Mesendoderm (in vitro differentiated cells): ENCODE results near the gene BLACAT1.
A peak's percentile ranks its signal among the peaks of the same experiment; 100 is the strongest.

ENCODE experiments used
- DNase-seq: peaks from one replicate; pipeline ENCODE4 v3.0.0; 2013
- H2AK5ac ChIP-seq: 2 replicates; pipeline ENCODE4 v1.6.1; 2013; ENCODE audit warnings: low read length, inconsistent platforms
- H2BK120ac ChIP-seq: 2 replicates; pipeline ENCODE4 v1.6.1; 2013; ENCODE audit warnings: low read depth, mild to moderate bottlenecking, low read length, moderate library complexity, mixed read lengths
- H2BK15ac ChIP-seq: replicated peaks from 2 replicates; pipeline ENCODE4 v1.6.1; 2013; ENCODE audit warnings: low read depth, mild to moderate bottlenecking, moderate library complexity
- H2BK5ac ChIP-seq: 2 replicates; pipeline ENCODE4 v1.6.1; 2013; ENCODE audit warnings: low read length, inconsistent platforms
- H3K18ac ChIP-seq: 2 replicates; pipeline ENCODE4 v1.6.1; 2013; ENCODE audit warnings: mild to moderate bottlenecking, low read length, mixed read lengths
- H3K23ac ChIP-seq: one replicate; pipeline ENCODE4 v1.6.1; 2013; ENCODE audit warnings: low read length
- H3K27ac ChIP-seq: 2 replicates; pipeline ENCODE4 v1.5.1; 2013; ENCODE audit warnings: low read depth, mild to moderate bottlenecking, inconsistent platforms, low read length, moderate library complexity
- H3K27me3 ChIP-seq: 2 replicates; pipeline ENCODE4 v1.6.1; 2013; ENCODE audit warnings: low read length, control low read depth, mild to moderate bottlenecking, inconsistent platforms; ENCODE audit not compliant: insufficient read depth, poor library complexity
- H3K36me3 ChIP-seq: 2 replicates; pipeline ENCODE4 v1.6.1; 2013; ENCODE audit warnings: low read length, inconsistent platforms; ENCODE audit not compliant: control insufficient read depth, insufficient read depth
- H3K4ac ChIP-seq: one replicate; pipeline ENCODE4 v1.6.1; 2013; ENCODE audit warnings: low read depth, mild to moderate bottlenecking, low read length, moderate library complexity
- H3K4me1 ChIP-seq: 2 replicates; pipeline ENCODE4 v1.6.1; 2013; ENCODE audit warnings: low read depth, low read length, inconsistent platforms; ENCODE audit not compliant: control insufficient read depth
- H3K4me2 ChIP-seq: 2 replicates; pipeline ENCODE4 v1.6.1; 2013; ENCODE audit warnings: low read length
- H3K4me3 ChIP-seq: 2 replicates; pipeline ENCODE4 v1.5.1; 2013; ENCODE audit warnings: mild to moderate bottlenecking, low read length
- H3K56ac ChIP-seq: one replicate; pipeline ENCODE4 v1.6.1; 2013; ENCODE audit warnings: low read length
- H3K79me1 ChIP-seq: 2 replicates; pipeline ENCODE4 v1.6.1; 2013; ENCODE audit warnings: low read length, inconsistent platforms
- H3K79me2 ChIP-seq: 2 replicates; pipeline ENCODE4 v1.6.1; 2013; ENCODE audit warnings: mild to moderate bottlenecking, low read length; ENCODE audit not compliant: control insufficient read depth, insufficient read depth
- H3K9ac ChIP-seq: 2 replicates; pipeline ENCODE4 v1.6.1; 2013; ENCODE audit warnings: low read length, inconsistent platforms
- H4K5ac ChIP-seq: one replicate; pipeline ENCODE4 v1.6.1; 2013; ENCODE audit warnings: low read length
- H4K8ac ChIP-seq: one replicate; pipeline ENCODE4 v1.6.1; 2013; ENCODE audit warnings: low read depth, mild to moderate bottlenecking, control low read depth, low read length, moderate library complexity
- WGBS: extraction: QIAGEN DNeasy Blood & Tissue Kit; methylation state at CpG from one replicate; pipeline ENCODE4 v1.1.7; 2013; ENCODE audit warnings: low lambda C conversion rate, missing lambda C conversion rate; ENCODE audit not compliant: insufficient coverage; ENCODE audit errors: extremely low coverage; 5-methylcytosine and 5-hydroxymethylcytosine counted together

Gene BLACAT1

GRCh38 chr1:205494115-205494514 lies 38.3 kb upstream of the BLACAT1 start:
- Histone ChIP-seq H4K8ac (no peak overlapping the region), H3K4me2 (no peak overlapping the region), H3K23ac (no peak overlapping the region), H3K56ac (no peak overlapping the region), H3K9ac (no peak overlapping the region), H3K18ac (no peak overlapping the region), H3K4me3 (no peak overlapping the region), H3K4me1 (peaks cover 8% of the 10 kb centered on the region), H2BK15ac (no peak overlapping the region), H3K27ac (no peak overlapping the region), H2BK5ac (no peak overlapping the region), H2BK120ac (no peak overlapping the region), H4K5ac (no peak overlapping the region), H3K27me3 (no peaks in the 10 kb centered on the region), H3K79me2 (no peaks in the 10 kb centered on the region), H2AK5ac (no peak overlapping the region), H3K79me1 (no peaks in the 10 kb centered on the region), H3K4ac (no peak overlapping the region), H3K36me3 (no peaks in the 10 kb centered on the region)
- WGBS: no CpG with 5 or more reads among the region's 4 CpGs
- DNase-seq: no peak

- H3K27me3 ChIP-seq: no peaks in the 10 kb centered on the region
- H3K9ac ChIP-seq: no peak overlapping the region
- H3K56ac ChIP-seq: peak overlapping the region; percentile 54
- peak overlapping the region; percentile 34 for H2AK5ac ChIP-seq
- no peak overlapping the region for H3K18ac ChIP-seq
- H3K4me1 ChIP-seq: peaks cover 8% of the 10 kb centered on the region
- H3K4me3 ChIP-seq: no peak overlapping the region
- no CpG with 5 or more reads among the region's 11 CpGs for WGBS
- H2BK120ac ChIP-seq: no peak overlapping the region
- no peak overlapping the region for H2BK15ac ChIP-seq
- H3K79me1 ChIP-seq: no peaks in the 10 kb centered on the region
- peak; percentile 53 for DNase-seq
- H3K36me3 ChIP-seq: no peaks in the 10 kb centered on the region
- no peak overlapping the region for H3K27ac ChIP-seq
- H3K4ac ChIP-seq: no peak overlapping the region
- H3K4me2 ChIP-seq: no peak overlapping the region
- no peak overlapping the region for H3K23ac ChIP-seq
- H4K8ac ChIP-seq: no peak overlapping the region
- H3K79me2 ChIP-seq: no peaks in the 10 kb centered on the region
- H4K5ac ChIP-seq: no peak overlapping the region
- H2BK5ac ChIP-seq: no peak overlapping the region
These were observed 37.6 kb upstream of the BLACAT1 start for GRCh38 chr1:205493241-205494085.

- H3K27me3 ChIP-seq: no peaks in the 10 kb centered on the region
These were observed 36.9 kb upstream of the BLACAT1 start for GRCh38 chr1:205492774-205493173.

GRCh38 chr1:205492201-205492667 lies 36.4 kb upstream of the BLACAT1 start:
- H3K18ac ChIP-seq: no peak overlapping the region
- H4K8ac ChIP-seq: no peak overlapping the region
- H3K4me1 ChIP-seq: peaks cover 8% of the 10 kb centered on the region
- no peaks in the 10 kb centered on the region for H3K79me1 ChIP-seq
- WGBS: no CpG with 5 or more reads among the region's 2 CpGs
- H3K79me2 ChIP-seq: no peaks in the 10 kb centered on the region
- no peak overlapping the region for H2BK15ac ChIP-seq
- H3K56ac ChIP-seq: no peak overlapping the region
- no peak overlapping the region for H3K4me2 ChIP-seq
- H2BK120ac ChIP-seq: no peak overlapping the region
- H4K5ac ChIP-seq: no peak overlapping the region
- no peak overlapping the region for H3K27ac ChIP-seq
- H3K9ac ChIP-seq: no peak overlapping the region
- no peak overlapping the region for H2BK5ac ChIP-seq
- H3K23ac ChIP-seq: no peak overlapping the region
- peak; percentile 66 for DNase-seq
- H2AK5ac ChIP-seq: no peak overlapping the region
- no peaks in the 10 kb centered on the region for H3K27me3 ChIP-seq
- no peaks in the 10 kb centered on the region for H3K36me3 ChIP-seq
- no peak overlapping the region for H3K4ac ChIP-seq
- H3K4me3 ChIP-seq: no peak overlapping the region

More at GRCh38 chr1:205492774-205493173, 36.9 kb upstream of the BLACAT1 start:
- no peak for DNase-seq
- no peak overlapping the region for H3K18ac ChIP-seq
- no peak overlapping the region for H3K4me3 ChIP-seq
- peaks cover 8% of the 10 kb centered on the region for H3K4me1 ChIP-seq
- no peak overlapping the region for H2BK120ac ChIP-seq
- H3K9ac ChIP-seq: no peak overlapping the region
- no peak overlapping the region for H4K5ac ChIP-seq
- WGBS: no CpG with 5 or more reads among the region's 7 CpGs
- H2BK5ac ChIP-seq: no peak overlapping the region
- no peak overlapping the region for H3K23ac ChIP-seq
- H3K36me3 ChIP-seq: no peaks in the 10 kb centered on the region
- no peaks in the 10 kb centered on the region for H3K79me1 ChIP-seq
- H3K56ac ChIP-seq: no peak overlapping the region
- H3K27ac ChIP-seq: no peak overlapping the region
- no peak overlapping the region for H2BK15ac ChIP-seq
- H2AK5ac ChIP-seq: no peak overlapping the region
- no peak overlapping the region for H3K4me2 ChIP-seq
- no peaks in the 10 kb centered on the region for H3K79me2 ChIP-seq
- no peak overlapping the region for H3K4ac ChIP-seq
- H4K8ac ChIP-seq: no peak overlapping the region

- Histone ChIP-seq H3K9ac (no peak overlapping the region), H3K4ac (no peak overlapping the region), H3K4me2 (no peak overlapping the region), H3K23ac (no peak overlapping the region), H3K27me3 (no peaks in the 10 kb centered on the region), H3K79me2 (no peaks in the 10 kb centered on the region), H3K79me1 (no peaks in the 10 kb centered on the region), H3K18ac (no peak overlapping the region), H4K5ac (no peak overlapping the region), H4K8ac (no peak overlapping the region), H3K27ac (no peak overlapping the region), H2AK5ac (no peak overlapping the region), H2BK15ac (no peak overlapping the region), H3K4me1 (peaks cover 8% of the 10 kb centered on the region), H2BK5ac (no peak overlapping the region), H3K4me3 (no peak overlapping the region), H2BK120ac (no peak overlapping the region), H3K56ac (no peak overlapping the region), H3K36me3 (no peaks in the 10 kb centered on the region)
- no CpG with 5 or more reads among the region's 4 CpGs for WGBS
- DNase-seq: no peak
These were observed 35.9 kb upstream of the BLACAT1 start for GRCh38 chr1:205491794-205492193.
